IMR-90 (cell line): ENCODE data around the gene AKAP12.

Source experiments
- BHLHE40 ChIP-seq: fragments of 150-350 bp; IDR thresholded peaks from 2 replicates; pipeline ENCODE4 v1.6.1; 2016; ENCODE audit warnings: mild to moderate bottlenecking, low read depth, low read length
- CEBPB ChIP-seq: IDR thresholded peaks from 2 replicates; pipeline ENCODE4 v1.6.1; 2012; ENCODE audit warnings: low read depth, low read length, improper control_type of control experiment
- CHD1 ChIP-seq: IDR thresholded peaks from 2 replicates; pipeline ENCODE4 v1.6.1; 2012; ENCODE audit warnings: low read depth, low read length, improper control_type of control experiment
- FOS ChIP-seq: fragments of 150-350 bp; IDR thresholded peaks from 2 replicates; pipeline ENCODE4 v1.6.1; 2016; ENCODE audit warnings: low read depth, low read length
- MAFK ChIP-seq: IDR thresholded peaks from 2 replicates; pipeline ENCODE4 v1.6.1; 2012; ENCODE audit warnings: low read depth, low read length, improper control_type of control experiment
- MAZ ChIP-seq: IDR thresholded peaks from 2 replicates; pipeline ENCODE4 v1.6.1; 2012; ENCODE audit warnings: low read depth, mild to moderate bottlenecking, low read length, improper control_type of control experiment, moderate library complexity, borderline replicate concordance
- MXI1 ChIP-seq: IDR thresholded peaks from 2 replicates; pipeline ENCODE4 v1.6.1; 2012; ENCODE audit warnings: low read depth, mild to moderate bottlenecking, low read length, moderate library complexity, borderline replicate concordance
- POLR2A ChIP-seq: IDR thresholded peaks from 2 replicates; pipeline ENCODE4 v1.6.1; 2012; ENCODE audit warnings: mild to moderate bottlenecking, low read depth, low read length
- RCOR1 ChIP-seq: IDR thresholded peaks from 2 replicates; pipeline ENCODE4 v1.6.1; 2012; ENCODE audit warnings: mild to moderate bottlenecking, low read length, improper control_type of control experiment; ENCODE audit not compliant: insufficient replicate concordance
- RFX5 ChIP-seq: IDR thresholded peaks from 2 replicates; pipeline ENCODE4 v1.8.0; 2012; ENCODE audit warnings: low read depth, mild to moderate bottlenecking, low read length, moderate library complexity
- SMC3 ChIP-seq: fragments of 150-350 bp; IDR thresholded peaks from 2 replicates; pipeline ENCODE4 v1.6.1; 2016; ENCODE audit warnings: low read depth, mild to moderate bottlenecking, antibody characterized with exemption, low read length, moderate library complexity
- TF ChIP-seq, protein P1 (sequence below): conservative IDR thresholded peaks from 2 replicates; pipeline ENCODE4 v1.5.1; 2012; ENCODE audit warnings: mild to moderate bottlenecking, low read depth, low read length, improper control_type of control experiment
- TF ChIP-seq, protein P2 (sequence below): fragments of 150-350 bp; IDR thresholded peaks from 2 replicates; pipeline ENCODE4 v1.6.1; 2016; ENCODE audit warnings: low read depth, mild to moderate bottlenecking, low read length, moderate library complexity, borderline replicate concordance
- TF ChIP-seq, protein P3 (sequence below): fragments of 150-350 bp; IDR thresholded peaks from 2 replicates; pipeline ENCODE4 v1.6.1; 2017; ENCODE audit warnings: mild to moderate bottlenecking, antibody characterized with exemption, low read length, low read depth

DNA sequence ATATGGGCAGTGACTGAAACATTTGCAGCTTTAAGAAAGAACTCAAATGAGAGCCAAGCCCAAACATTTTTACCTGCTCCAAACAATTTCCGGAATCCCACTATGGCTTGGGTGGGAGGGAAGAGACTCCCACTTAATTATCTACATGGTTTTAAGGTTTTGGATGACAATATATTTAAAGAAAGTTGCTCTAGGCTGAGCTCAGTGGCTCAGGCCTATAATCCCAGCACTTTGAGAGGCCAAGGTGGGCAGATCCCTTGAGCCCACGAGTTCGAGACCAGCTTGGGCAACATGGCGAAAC, 9.5 kb upstream of the AKAP12 start:
- TF ChIP-seq, protein P1, sequence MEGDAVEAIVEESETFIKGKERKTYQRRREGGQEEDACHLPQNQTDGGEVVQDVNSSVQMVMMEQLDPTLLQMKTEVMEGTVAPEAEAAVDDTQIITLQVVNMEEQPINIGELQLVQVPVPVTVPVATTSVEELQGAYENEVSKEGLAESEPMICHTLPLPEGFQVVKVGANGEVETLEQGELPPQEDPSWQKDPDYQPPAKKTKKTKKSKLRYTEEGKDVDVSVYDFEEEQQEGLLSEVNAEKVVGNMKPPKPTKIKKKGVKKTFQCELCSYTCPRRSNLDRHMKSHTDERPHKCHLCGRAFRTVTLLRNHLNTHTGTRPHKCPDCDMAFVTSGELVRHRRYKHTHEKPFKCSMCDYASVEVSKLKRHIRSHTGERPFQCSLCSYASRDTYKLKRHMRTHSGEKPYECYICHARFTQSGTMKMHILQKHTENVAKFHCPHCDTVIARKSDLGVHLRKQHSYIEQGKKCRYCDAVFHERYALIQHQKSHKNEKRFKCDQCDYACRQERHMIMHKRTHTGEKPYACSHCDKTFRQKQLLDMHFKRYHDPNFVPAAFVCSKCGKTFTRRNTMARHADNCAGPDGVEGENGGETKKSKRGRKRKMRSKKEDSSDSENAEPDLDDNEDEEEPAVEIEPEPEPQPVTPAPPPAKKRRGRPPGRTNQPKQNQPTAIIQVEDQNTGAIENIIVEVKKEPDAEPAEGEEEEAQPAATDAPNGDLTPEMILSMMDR: no peak
- TF ChIP-seq, protein P2, sequence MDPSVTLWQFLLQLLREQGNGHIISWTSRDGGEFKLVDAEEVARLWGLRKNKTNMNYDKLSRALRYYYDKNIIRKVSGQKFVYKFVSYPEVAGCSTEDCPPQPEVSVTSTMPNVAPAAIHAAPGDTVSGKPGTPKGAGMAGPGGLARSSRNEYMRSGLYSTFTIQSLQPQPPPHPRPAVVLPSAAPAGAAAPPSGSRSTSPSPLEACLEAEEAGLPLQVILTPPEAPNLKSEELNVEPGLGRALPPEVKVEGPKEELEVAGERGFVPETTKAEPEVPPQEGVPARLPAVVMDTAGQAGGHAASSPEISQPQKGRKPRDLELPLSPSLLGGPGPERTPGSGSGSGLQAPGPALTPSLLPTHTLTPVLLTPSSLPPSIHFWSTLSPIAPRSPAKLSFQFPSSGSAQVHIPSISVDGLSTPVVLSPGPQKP: no peak
- TF ChIP-seq POLR2A (no peak), MXI1 (no peak), RFX5 (no peak), MAFK (no peak), RCOR1 (no peak), CHD1 (no peak), SMC3 (no peak), FOS (no peak), BHLHE40 (no peak), MAZ (no peak), CEBPB (no peak)
- TF ChIP-seq, protein P3, sequence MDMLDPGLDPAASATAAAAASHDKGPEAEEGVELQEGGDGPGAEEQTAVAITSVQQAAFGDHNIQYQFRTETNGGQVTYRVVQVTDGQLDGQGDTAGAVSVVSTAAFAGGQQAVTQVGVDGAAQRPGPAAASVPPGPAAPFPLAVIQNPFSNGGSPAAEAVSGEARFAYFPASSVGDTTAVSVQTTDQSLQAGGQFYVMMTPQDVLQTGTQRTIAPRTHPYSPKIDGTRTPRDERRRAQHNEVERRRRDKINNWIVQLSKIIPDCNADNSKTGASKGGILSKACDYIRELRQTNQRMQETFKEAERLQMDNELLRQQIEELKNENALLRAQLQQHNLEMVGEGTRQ: no peak
